ENCODE results near the gene AGPAT1. TPM values are rescaled to one million over a fixed set of nuclear protein-coding genes. Genes with fewer than 3 reads are reported as not detected.

Gene AGPAT1
- total and polyA plus RNA-seq, 2 of the 13 experiments (the other 11 are each of a cell fraction or from before 2014, with no cell fraction given) = 51.3 to 139 TPM

DNA sequence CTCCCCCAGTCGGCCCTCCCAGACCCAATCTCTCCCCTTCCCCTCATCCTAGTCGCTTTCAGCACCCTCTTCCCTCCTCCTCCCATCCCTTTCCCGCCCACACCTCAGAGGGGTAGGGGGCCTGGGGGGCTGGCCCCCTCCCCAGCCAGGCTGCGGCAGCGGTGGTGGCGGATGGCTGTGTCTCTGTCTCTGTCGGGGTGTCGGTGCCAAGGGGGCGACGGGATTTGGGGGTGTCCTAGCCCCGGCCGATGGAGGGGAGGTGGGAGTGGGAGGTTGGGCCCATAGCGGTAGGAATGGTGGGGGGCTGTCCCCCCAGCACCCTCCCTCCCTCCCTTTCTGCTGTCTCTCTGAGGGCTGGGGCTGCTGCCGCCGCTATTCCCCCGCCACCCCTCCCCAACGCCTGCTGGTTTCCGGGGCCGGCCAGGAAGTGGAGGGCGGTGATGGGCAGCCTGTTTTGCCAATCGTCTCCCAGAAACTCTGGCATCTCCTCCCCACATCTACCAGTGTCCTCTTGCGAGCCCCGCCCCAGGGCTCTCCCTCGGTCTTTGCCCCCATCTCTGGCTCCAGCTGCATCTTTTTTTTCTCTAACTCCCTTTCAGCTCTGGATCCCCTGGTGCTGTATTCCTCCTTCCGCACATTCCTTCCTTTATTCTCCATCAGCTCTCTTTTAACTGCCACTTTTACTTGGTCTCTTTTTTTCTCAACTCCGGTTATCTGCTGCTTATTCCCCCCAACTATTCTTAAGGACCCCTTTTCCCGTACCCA, at the start of gene AGPAT1 (continued):
- TF ChIP-seq, protein P1, sequence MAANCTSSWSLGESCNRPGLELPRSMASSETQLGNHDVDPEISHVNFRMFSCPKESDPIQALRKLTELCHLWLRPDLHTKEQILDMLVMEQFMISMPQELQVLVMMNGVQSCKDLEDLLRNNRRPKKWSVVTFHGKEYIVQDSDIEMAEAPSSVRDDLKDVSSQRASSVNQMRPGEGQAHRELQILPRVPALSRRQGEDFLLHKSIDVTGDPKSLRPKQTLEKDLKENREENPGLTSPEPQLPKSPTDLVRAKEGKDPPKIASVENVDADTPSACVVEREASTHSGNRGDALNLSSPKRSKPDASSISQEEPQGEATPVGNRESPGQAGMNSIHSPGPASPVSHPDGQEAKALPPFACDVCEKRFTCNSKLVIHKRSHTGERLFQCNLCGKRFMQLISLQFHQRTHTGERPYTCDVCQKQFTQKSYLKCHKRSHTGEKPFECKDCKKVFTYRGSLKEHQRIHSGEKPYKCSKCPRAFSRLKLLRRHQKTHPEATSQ (CRISPR knock-in tag; IDR thresholded peaks at IDR 0.05; ENCODE audit: borderline replicate concordance) = no peak
- TF ChIP-seq, protein P2, sequence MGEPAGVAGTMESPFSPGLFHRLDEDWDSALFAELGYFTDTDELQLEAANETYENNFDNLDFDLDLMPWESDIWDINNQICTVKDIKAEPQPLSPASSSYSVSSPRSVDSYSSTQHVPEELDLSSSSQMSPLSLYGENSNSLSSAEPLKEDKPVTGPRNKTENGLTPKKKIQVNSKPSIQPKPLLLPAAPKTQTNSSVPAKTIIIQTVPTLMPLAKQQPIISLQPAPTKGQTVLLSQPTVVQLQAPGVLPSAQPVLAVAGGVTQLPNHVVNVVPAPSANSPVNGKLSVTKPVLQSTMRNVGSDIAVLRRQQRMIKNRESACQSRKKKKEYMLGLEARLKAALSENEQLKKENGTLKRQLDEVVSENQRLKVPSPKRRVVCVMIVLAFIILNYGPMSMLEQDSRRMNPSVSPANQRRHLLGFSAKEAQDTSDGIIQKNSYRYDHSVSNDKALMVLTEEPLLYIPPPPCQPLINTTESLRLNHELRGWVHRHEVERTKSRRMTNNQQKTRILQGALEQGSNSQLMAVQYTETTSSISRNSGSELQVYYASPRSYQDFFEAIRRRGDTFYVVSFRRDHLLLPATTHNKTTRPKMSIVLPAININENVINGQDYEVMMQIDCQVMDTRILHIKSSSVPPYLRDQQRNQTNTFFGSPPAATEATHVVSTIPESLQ (CRISPR knock-in tag; conservative IDR thresholded peaks at IDR 0.05) = peak; percentile 39; the same call in 1 of the 2 replicates
- TF ChIP-seq SYNCRIP (IDR thresholded peaks at IDR 0.05; ENCODE audit: insufficient read depth, low read depth, low read length) (no peak), POLR2AphosphoS2 (IDR thresholded peaks at IDR 0.05; ENCODE audit: low read depth, low read length) (no peak), SMAD9 (CRISPR knock-in tag; IDR thresholded peaks at IDR 0.05) (no peak), ZNF83 (CRISPR knock-in tag; IDR thresholded peaks at IDR 0.05; ENCODE audit: borderline replicate concordance) (peak; percentile 82; the same call in 1 of the 2 replicates), MLLT10 (CRISPR knock-in tag; IDR thresholded peaks at IDR 0.05) (no peak), NFIB (CRISPR knock-in tag; IDR thresholded peaks at IDR 0.05; ENCODE audit: borderline replicate concordance) (no peak), ZNF30 (CRISPR knock-in tag; IDR thresholded peaks at IDR 0.05) (no peak), CBFB (CRISPR knock-in tag; IDR thresholded peaks at IDR 0.05) (no peak), KLF11 (CRISPR knock-in tag; IDR thresholded peaks at IDR 0.05) (0 out of 2 replicates have a peak, but pooled peaks have one; percentile 20), ZNF564 (CRISPR knock-in tag; IDR thresholded peaks at IDR 0.05) (0 out of 2 replicates have a peak, but pooled peaks have one; percentile 9), ZNF562 (CRISPR knock-in tag; IDR thresholded peaks at IDR 0.05; ENCODE audit: borderline replicate concordance) (no peak), ZNF674 (CRISPR knock-in tag; IDR thresholded peaks at IDR 0.05; ENCODE audit: low read depth) (0 out of 2 replicates have a peak, but pooled peaks have one; percentile 34), NFYC (CRISPR knock-in tag; IDR thresholded peaks at IDR 0.05) (peak; percentile 92), THYN1 (CRISPR knock-in tag; IDR thresholded peaks at IDR 0.05; ENCODE audit: borderline replicate concordance, low read depth) (no peak), HOXD1 (CRISPR knock-in tag; IDR thresholded peaks at IDR 0.05) (0 out of 2 replicates have a peak, but pooled peaks have one; percentile 26), ZNF788 (CRISPR knock-in tag; IDR thresholded peaks at IDR 0.05; ENCODE audit: borderline replicate concordance) (no peak; the same call in 1 of the 2 replicates), ZEB1 (IDR thresholded peaks at IDR 0.05; ENCODE audit: insufficient replicate concordance, low read depth) (no peak)
- TF ChIP-seq, protein P3, sequence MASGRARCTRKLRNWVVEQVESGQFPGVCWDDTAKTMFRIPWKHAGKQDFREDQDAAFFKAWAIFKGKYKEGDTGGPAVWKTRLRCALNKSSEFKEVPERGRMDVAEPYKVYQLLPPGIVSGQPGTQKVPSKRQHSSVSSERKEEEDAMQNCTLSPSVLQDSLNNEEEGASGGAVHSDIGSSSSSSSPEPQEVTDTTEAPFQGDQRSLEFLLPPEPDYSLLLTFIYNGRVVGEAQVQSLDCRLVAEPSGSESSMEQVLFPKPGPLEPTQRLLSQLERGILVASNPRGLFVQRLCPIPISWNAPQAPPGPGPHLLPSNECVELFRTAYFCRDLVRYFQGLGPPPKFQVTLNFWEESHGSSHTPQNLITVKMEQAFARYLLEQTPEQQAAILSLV (CRISPR knock-in tag; IDR thresholded peaks at IDR 0.05; ENCODE audit: borderline replicate concordance) = peak; percentile 96; the same call in 1 of the 2 replicates
- TF ChIP-seq, protein P4, sequence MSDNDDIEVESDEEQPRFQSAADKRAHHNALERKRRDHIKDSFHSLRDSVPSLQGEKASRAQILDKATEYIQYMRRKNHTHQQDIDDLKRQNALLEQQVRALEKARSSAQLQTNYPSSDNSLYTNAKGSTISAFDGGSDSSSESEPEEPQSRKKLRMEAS (IDR thresholded peaks at IDR 0.05) = no peak; the same call in 1 of the 2 replicates
- TF ChIP-seq, protein P5, sequence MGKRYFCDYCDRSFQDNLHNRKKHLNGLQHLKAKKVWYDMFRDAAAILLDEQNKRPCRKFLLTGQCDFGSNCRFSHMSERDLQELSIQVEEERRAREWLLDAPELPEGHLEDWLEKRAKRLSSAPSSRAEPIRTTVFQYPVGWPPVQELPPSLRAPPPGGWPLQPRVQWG (CRISPR knock-in tag; IDR thresholded peaks at IDR 0.05; ENCODE audit: borderline replicate concordance, low read depth) = no peak
- TF ChIP-seq, protein P6, sequence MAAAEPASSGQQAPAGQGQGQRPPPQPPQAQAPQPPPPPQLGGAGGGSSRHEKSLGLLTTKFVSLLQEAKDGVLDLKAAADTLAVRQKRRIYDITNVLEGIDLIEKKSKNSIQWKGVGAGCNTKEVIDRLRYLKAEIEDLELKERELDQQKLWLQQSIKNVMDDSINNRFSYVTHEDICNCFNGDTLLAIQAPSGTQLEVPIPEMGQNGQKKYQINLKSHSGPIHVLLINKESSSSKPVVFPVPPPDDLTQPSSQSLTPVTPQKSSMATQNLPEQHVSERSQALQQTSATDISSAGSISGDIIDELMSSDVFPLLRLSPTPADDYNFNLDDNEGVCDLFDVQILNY (CRISPR knock-in tag; conservative IDR thresholded peaks at IDR 0.05) = no peak
